ENCODE measurements around the gene FOXA2.

Gene FOXA2

GRCh38 chr20:22583773-22584521 lies 425 bp downstream of the FOXA2 start:
- DNase-seq: no peak

DNA sequence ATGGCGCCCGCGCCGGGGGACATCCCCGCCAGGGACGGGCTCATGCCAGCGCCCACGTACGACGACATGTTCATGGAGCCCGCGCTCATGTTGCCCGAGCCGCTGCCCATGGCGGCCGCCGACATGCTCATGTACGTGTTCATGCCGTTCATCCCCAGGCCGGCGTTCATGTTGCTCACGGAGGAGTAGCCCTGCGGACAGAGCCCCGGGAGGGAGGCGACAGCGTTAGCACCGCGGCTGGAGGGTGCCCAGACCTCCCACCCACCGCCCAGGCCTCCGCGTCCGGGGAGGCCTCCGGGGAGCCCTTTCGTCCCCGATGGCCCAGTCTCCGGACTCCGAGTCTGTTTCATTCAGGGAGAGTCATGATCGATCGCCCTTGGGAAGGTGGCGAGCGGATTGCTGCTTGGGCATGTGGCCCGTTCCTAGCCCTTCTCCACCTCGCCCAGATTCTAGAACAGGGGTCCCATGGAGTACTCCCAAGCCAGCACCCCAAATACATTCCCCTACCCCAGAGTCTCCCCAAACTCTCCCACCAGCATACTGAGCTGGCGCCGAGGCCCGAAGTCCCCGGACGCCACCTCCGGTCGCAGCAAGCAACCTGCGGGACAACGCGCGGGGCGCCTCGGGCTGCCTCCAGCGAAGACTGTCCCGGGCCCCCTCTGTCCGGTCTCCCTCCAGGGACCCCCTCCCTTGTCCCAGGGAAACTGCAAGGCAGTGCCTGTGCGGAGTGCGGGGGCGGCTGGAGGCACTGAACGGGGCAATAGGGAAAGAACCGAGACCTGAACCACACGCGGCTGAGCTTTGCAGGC lies 1.2 kb downstream of the FOXA2 start:
- DNase-seq: no peak

DNA sequence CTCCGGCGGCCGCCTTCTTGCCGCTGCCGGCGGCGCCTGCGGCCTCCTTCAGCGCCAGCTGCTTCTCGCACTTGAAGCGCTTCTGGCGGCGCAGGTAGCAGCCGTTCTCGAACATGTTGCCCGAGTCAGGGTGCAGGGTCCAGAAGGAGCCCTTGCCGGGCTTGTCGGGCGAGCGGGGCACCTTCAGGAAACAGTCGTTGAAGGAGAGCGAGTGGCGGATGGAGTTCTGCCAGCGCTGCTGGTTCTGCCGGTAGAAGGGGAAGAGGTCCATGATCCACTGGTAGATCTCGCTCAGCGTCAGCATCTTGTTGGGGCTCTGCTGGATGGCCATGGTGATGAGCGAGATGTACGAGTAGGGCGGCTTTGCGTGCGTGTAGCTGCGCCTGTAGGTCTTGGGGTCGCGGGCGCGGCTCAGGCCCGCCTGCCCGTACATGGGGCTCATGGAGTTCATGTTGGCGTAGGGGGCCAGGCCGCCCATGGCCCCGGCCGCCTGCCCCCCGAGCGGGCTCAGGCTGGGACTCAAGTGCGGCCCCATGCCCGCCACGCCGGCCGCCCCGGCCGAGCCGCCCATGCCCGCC lies 1.9 kb downstream of the FOXA2 start:
- no peak for DNase-seq

DNA sequence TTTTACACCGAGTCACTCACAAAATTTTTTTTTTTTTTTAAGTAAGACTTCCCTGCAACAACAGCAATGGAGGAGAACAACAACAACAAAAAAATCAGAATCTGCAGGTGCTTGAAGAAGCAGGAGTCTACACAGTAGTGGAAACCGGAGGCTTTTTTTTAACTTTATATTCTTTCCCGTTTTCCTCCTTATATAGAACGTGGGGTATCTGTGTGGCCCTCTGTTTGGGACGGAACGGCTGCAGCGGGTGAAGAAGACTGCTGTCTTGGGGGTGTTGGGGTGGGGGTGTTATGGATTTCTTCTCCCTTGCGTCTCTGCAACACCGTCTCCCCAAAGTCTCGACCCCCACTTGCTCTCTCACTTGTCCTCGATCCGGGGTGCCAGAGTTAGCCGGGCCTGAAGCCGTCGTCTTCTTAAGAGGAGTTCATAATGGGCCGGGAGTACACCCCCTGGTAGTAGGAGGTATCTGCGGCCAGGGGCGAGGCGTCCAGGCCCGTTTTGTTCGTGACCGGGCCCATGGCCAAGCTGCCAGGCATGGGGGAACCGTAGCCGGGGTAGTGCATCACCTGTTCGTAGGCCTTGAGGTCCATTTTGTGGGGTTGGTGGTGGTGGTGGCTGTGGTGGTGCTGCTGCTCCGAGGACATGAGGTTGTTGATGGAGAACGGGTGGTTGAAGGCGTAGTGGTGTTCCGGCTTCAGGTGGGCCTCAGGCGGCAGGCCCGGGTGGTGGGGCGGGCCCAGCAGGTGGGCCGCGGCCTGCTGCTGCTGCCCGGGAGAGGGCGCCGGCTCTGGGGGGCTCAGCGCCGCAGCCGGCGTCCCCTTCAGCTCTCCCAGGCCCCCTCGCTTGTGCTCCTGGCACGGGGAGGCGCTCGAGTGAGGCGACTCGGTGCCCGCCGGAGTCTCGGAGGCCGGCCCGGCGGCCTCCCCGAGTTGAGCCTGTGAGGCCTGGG lies 2.7 kb downstream of the FOXA2 start:
- no peak for DNase-seq

- DNase-seq: no peak
Observed at GRCh38 chr20:22579711-22580697, 4.4 kb downstream of the FOXA2 start.

DNA sequence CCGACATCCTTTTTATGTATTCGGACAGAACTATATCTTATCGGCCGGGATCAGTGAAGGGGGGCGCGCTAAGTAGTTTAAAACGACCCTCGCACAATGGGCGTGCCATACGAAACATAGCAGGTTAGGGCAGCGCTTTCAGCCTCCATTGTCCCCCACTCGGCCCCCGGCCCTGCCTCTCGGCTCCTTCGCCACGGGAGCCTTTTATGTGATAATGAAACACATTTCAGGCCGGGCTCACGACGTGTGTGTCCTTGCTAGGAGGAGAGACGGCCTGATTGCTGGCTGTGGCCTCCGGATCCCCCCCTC lies 5.3 kb downstream of the FOXA2 start:
- no peak for DNase-seq

DNA sequence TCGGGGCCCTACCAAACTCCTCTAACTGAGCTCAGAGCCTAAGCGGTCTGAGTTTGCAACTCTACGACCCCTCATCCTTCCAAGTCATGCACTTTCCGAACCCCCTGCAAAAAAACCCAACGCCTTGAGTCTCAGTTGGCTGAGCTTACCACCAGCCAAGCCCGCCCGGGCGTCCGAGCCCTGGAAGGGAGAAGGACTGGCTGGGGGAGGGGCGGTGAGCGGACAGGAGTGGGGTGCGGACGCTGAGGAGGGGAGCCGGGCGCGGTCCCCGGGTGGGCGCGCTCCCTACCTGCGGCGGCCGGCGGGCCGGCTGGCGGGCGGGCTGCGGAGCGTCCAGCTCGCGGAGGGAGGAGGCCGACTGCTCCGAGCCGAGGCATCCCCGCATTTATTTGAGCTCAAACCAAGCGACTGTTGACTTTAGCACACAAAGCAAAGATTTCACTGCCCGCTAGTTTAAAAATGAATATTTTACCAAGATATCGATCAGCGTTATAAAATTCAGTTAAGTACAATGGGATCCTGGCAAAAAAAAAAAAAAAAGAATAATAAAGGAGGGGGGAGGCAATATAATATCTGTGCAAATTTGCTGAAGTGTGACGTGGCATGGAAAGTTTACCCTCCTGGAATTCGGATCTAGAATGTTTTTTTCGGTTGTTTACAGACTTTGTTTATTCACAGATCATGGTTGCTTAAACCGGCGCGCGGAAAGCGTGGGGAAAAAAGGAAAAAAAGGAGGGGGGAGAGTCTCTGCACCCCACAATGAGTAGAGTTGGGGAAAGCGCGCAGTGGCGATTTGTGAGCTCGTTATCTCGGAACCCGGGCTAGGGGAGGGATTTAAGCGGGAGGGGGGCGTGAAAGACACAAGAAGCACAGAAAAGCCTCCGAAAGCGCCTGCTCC lies 5.9 kb downstream of the FOXA2 start:
- DNase-seq: no peak

DNA sequence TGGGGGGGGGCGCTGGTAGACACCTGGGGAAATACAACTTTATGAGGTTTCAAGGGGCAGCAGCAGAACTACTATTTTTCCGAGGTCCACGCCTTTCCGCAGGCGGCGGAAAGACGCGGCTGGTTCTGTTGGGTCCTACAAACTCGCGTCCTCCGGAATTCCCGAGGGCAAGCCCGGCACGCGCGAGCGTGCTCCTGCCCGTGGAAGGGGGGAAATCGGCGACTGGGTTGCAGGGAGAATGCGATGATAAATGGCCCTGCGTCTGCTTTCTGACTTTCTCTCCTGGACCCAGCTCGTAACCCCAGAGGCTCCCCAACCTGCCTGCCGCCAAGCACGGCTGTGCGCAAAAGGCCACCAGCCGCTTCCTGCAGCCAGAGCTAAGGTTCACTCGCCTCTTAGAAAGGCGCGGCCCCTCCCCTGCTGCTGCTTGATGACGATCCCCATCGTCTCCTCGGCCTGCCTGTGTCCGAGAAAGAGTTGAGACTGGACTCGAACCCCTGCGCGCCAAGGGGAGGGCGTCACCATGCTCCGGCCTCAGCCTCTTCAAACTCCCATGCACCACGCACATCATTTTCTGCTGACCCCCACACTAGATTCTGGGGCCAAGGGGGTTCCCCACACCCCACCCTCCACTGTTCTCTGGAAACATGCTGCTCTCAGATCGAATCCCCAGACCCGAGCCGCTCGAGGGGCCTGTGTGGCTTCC lies 6.7 kb downstream of the FOXA2 start:
- no peak for DNase-seq

GRCh38 chr20:22576733-22577514 lies 7.4 kb downstream of the FOXA2 start:
- DNase-seq: no peak

- DNase-seq: no peak
Observed at GRCh38 chr20:22576273-22576672, 8.1 kb downstream of the FOXA2 start.

- DNase-seq: no peak
Observed at GRCh38 chr20:22575737-22576136, 8.6 kb downstream of the FOXA2 start.

- no peak for DNase-seq
Observed at GRCh38 chr20:22575087-22575721, 9.2 kb downstream of the FOXA2 start.

DNA sequence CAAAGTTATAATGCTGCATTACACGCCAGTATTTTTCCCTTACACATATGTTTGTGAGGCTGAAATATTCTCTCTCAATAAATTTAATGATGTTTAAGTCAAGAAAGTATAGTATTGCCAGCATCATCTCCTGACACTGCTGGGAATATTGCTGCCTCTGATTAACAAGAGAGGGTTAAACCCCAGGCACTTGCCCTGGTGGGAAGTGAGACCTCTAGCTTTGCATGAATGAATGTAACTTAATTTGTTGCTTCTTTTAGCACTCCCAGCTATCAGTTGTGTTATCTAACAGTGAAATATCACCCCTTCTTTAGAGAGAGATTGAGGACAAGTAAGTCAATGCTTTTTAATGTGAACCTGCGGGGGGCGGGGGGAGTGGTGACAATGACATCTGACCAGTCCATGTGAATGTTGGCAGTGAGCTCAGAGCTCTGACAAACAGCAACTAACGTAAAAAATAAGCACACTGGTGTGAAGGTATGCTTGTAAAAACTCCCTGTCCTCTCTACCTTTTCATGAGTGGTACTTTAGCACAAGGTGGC lies 9.8 kb downstream of the FOXA2 start:
- no peak for DNase-seq

GRCh38 chr20:22572491-22572890 lies 11.9 kb downstream of the FOXA2 start:
- DNase-seq: no peak

- DNase-seq: no peak
Observed at GRCh38 chr20:22572023-22572422, 12.3 kb downstream of the FOXA2 start.

- no peak for DNase-seq
Observed at GRCh38 chr20:22569353-22569752, 15.0 kb downstream of the FOXA2 start.

DNA sequence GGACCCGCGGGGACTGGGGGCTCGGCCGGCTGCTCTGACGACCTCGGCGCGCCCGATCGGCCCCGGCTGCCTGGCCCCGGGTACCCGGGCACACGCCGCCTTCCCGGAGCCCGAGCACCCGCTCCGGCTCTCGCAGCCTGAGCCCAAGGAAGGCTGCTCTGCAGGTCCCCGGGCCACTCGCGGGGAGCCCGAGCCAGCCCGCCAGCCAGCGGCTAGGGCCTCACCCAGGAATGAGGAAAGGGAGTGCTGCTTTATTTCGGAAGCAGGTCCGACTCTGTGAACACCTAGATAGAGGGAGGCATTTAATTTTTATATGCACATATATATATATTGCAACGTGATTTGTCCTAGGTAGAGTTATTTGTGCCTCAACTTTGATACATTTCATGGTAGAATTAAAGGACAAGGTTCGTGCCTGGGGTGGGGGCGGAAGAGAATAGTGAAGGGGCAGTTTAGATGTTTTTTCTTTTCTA lies 15.5 kb downstream of the FOXA2 start:
- no peak for DNase-seq

Measured in suppressor macrophage treated with lipopolysaccharide for 1 hour (primary cell).